ENCODE measurements around the gene IZUMO4. TPM values are rescaled to one million over a fixed set of nuclear protein-coding genes. Genes with fewer than 3 reads are reported as not detected.

The IZUMO4 gene
- total RNA-seq, 1 donor from 2014 or later: 0.46 TPM

- no peak for DNase-seq (ENCODE audit: low read depth, low spot score)
Measured at GRCh38 chr19:2103045-2103707, 6.5 kb downstream of the IZUMO4 start.

GRCh38 chr19:2108251-2109016 is 11.7 kb downstream of the IZUMO4 start:
- DNase-seq (ENCODE audit: low read depth, low spot score): no peak

- no peak for DNase-seq (ENCODE audit: low read depth, low spot score)
Measured at GRCh38 chr19:2109046-2109864, 12.5 kb downstream of the IZUMO4 start.

GRCh38 chr19:2110822-2111221 is 14.1 kb downstream of the IZUMO4 start:
- DNase-seq (ENCODE audit: low read depth, low spot score): no peak

GRCh38 chr19:2111425-2111824 is 14.7 kb downstream of the IZUMO4 start:
- no peak for DNase-seq (ENCODE audit: low read depth, low spot score)

DNA sequence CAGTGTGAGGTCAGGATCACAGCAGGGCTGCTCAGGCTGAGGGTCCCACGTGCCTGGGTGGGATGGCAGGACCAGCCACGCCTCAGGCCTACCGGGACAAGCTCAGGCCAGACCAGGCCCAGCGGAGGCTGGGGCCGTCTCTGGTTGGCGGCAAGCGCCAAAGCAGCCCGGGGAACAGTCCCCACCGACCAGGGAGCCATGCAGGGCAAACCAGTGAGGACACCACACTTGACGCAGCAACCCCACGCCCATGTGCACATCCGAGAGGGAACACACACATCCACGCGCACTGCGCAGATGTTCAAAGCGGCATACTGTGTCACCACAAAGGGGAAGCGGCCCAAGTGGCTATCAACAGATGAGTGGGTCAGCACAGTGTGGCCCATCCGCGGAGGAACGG is 15.2 kb downstream of the IZUMO4 start:
- no peak for DNase-seq (ENCODE audit: low read depth, low spot score)

DNA sequence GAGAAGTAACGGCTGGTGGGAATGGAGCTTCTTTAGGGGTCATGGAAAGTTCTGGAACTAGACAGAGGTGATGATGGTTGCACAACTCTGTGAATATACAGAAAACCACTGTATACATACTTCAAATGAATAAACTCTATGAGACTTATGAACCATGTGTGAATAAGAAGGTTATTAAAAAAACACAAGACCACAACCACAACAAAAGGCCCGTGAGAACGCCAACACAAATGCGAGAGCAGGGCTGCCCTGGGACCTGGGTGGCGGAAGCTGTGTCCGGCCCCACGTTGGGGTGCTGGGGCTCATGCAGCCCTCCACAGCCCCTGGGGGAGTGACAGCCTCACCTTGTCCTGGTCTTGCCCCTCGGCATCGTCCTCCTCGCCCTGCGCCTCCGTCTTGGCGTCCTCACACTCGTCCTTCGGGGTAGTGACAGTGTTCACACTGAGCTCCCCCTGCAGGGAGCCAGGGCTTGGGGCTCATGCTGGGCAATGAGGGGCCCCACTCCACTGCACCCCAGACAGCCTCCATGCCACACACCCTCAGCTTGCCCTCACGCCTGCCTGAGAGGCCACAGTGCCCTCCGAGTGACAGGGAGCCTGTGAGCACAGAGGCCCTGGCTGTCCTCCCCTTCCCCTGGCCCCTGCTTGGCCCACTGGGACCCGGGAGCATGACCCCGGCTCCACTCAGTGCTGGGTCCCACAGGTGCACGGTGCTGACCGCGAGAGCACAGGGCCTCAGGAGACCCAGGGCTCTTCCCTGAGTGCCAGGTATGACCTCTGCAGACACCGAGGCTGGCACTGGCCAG is 16.0 kb downstream of the IZUMO4 start:
- DNase-seq (ENCODE audit: low read depth, low spot score): no peak

- no peak for DNase-seq (ENCODE audit: low read depth, low spot score)
Measured at GRCh38 chr19:2113439-2114211, 16.9 kb downstream of the IZUMO4 start.

DNA sequence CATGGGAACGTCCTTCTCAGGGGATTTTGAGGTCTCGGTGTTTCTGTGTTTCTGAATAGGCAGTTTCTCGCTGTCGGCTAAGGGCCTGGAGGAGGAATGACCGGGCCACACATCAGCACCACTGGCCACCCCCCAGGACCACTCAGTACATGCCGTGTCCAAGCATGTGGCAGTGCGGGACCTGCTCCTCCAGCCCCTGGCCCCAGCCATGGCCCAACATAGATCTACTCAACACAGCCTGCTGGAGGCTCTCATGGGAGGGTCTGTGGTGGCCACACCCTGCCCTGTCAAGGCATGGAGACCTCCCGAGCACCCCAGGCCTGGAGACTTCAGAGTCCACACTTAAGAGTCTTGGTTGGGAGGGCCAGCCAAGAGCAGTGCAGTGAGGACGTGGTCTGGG is 17.5 kb downstream of the IZUMO4 start:
- no peak for DNase-seq (ENCODE audit: low read depth, low spot score)

- no peak for DNase-seq (ENCODE audit: low read depth, low spot score)
Measured at GRCh38 chr19:2114821-2115220, 18.1 kb downstream of the IZUMO4 start.

GRCh38 chr19:2115324-2115723 is 18.6 kb downstream of the IZUMO4 start:
- DNase-seq (ENCODE audit: low read depth, low spot score): no peak

- no peak for DNase-seq (ENCODE audit: low read depth, low spot score)
Measured at GRCh38 chr19:2115911-2116426, 19.3 kb downstream of the IZUMO4 start.

- DNase-seq (ENCODE audit: low read depth, low spot score): no peak
Measured at GRCh38 chr19:2116507-2116906, 19.8 kb downstream of the IZUMO4 start.

GRCh38 chr19:2117215-2117960 is 20.7 kb downstream of the IZUMO4 start:
- DNase-seq (ENCODE audit: low read depth, low spot score): no peak

GRCh38 chr19:2118438-2118837 is 21.7 kb downstream of the IZUMO4 start:
- no peak for DNase-seq (ENCODE audit: low read depth, low spot score)

DNA sequence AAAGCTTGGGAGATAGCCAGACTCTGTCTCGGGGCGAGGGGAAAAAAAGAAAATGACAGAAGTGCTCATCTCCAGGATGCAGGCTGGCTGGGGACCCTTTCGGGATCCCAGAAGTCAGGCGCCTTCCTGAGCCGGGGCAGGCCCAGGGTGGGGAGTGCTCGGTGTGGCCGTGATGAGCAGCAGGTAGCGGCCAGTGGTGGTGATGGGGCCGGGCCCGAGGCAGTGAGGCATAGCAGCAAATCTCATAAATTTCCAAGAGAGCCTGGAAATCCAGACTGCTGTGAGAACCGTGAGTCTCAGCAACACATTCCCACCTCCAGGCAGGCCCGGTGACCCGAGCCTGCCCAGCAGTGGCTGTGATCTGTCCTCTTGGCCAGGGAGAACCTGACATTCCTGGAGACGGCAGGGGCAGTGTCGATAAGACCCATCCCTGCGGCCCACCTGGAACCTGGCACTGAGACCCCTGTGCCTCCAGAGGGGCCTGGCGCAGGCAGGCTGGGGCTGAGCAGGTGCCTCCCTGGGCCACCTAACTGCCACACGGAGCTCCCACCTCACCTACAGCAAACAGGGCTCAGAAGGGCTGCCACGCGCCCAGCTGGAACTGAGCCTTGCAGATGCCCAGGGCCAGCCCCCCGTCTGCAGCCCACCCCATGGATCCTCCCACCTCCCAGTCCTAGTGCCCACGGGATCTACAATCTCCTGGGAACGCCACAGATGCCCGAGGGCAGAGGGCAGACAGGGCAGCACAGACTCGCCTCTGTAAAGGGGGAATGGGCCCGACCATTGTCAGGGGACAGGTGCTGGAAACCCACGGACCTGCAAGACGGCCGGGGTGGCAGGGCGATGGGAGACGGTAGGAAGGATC is 23.4 kb downstream of the IZUMO4 start:
- DNase-seq (ENCODE audit: low read depth, low spot score): no peak

- DNase-seq (ENCODE audit: low read depth, low spot score): no peak
Measured at GRCh38 chr19:2120821-2121220, 24.1 kb downstream of the IZUMO4 start.

DNA sequence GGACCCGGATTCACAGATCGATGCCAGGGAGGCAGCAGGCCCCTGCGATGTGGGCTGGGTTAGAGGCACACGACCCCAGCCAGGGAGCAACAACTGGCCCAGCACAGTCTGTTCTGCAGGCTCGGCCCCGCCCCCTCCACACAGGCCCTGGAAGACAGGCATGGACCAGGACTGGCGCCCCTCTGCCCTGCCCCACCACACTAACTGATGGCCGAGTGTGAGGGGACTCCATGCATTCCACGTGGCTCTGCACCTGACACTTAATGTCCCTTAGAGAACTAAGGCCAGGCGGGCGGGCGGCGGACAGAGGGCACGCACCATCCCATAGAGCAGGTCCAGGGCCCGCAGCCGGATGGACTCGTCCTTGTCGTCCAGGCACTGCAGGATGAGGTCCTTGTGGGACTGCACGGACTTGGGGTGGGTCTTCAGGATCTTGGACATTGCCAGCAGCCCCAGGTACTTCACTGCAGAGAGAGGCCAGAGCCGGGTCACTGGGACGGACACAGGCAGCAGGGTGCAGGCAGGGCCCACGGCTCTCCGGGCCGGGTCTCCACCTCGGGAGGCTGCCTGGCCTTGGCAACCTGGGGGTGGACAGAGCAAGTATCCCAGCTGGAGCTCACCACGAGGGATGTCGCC is 24.8 kb downstream of the IZUMO4 start:
- DNase-seq (ENCODE audit: low read depth, low spot score): no peak

Data from pulmonary artery endothelial cell (primary cell).